CD4-positive, alpha-beta T cell treated with Interleukin-15 for 4 hours (primary cell): ENCODE data around the gene LSAMP.
"Not testable (repeated sequence)": the region's sequence is repeated elsewhere in the genome, so short reads cannot be mapped to it uniquely, and the experiment has no call there.

Experiments
- DNase-seq: peaks from one replicate; pipeline ENCODE4 v3.0.0-alpha.2; 2020; ENCODE audit warnings: low spot score

LSAMP gene

GRCh38 chr3:115834068-115834467, 611.2 kb downstream of the LSAMP start:
- DNase-seq = no peak

GRCh38 chr3:115833074-115833473, 612.2 kb downstream of the LSAMP start:
- no peak for DNase-seq

GRCh38 chr3:115832265-115832664, 613.0 kb downstream of the LSAMP start:
- no peak for DNase-seq

- no peak for DNase-seq
Observed at GRCh38 chr3:115831864-115832263, 613.4 kb downstream of the LSAMP start.

GRCh38 chr3:115830764-115831395, 614.4 kb downstream of the LSAMP start:
- DNase-seq = no peak

GRCh38 chr3:115828401-115828800, 616.9 kb downstream of the LSAMP start:
- no peak for DNase-seq

- DNase-seq = no peak
Observed at GRCh38 chr3:115827495-115827894, 617.8 kb downstream of the LSAMP start.

GRCh38 chr3:115825046-115825445, 620.2 kb downstream of the LSAMP start:
- no peak for DNase-seq

GRCh38 chr3:115823083-115823482, 622.2 kb downstream of the LSAMP start:
- no peak for DNase-seq

GRCh38 chr3:115822579-115822978, 622.7 kb downstream of the LSAMP start:
- DNase-seq = no peak

- DNase-seq = peak; percentile 70
Observed at GRCh38 chr3:115819785-115820384, 625.4 kb downstream of the LSAMP start.

GRCh38 chr3:115814778-115815380, 630.4 kb downstream of the LSAMP start:
- DNase-seq = peak; percentile 70

- DNase-seq = no peak
Observed at GRCh38 chr3:115814006-115814405, 631.3 kb downstream of the LSAMP start.

- DNase-seq = no peak
Observed at GRCh38 chr3:115808816-115809215, 636.5 kb downstream of the LSAMP start.

- DNase-seq = no peak
Observed at GRCh38 chr3:115808244-115808643, 637.0 kb downstream of the LSAMP start.

- DNase-seq = no peak
Observed at GRCh38 chr3:115806501-115806900, 638.8 kb downstream of the LSAMP start.

GRCh38 chr3:115805520-115805919, 639.8 kb downstream of the LSAMP start:
- no peak for DNase-seq

GRCh38 chr3:115804713-115805119, 640.6 kb downstream of the LSAMP start:
- DNase-seq = no peak

- no peak for DNase-seq
Observed at GRCh38 chr3:115804200-115804599, 641.1 kb downstream of the LSAMP start.

- no peak for DNase-seq
Observed at GRCh38 chr3:115803661-115804060, 641.6 kb downstream of the LSAMP start.

- no peak for DNase-seq
Observed at GRCh38 chr3:115800489-115801075, 644.7 kb downstream of the LSAMP start.

- DNase-seq = not testable (repeated sequence)
Observed at GRCh38 chr3:115800065-115800464, 645.2 kb downstream of the LSAMP start.
